K562 (cell line): ENCODE measurements around the gene RAB26. TPM values are rescaled to one million over a fixed set of nuclear protein-coding genes. Genes with fewer than 3 reads are reported as not detected.

Source experiments
- BCLAF1 ChIP-seq, 2 experiments: fragments of 450-650 bp in 1 of 2; IDR thresholded peaks; 2 replicates each; pipeline ENCODE4 v1.6.1; 2011 to 2017; ENCODE audit warnings: low read depth in 2 of 2, antibody characterized with exemption in 1 of 2, borderline replicate concordance in 1 of 2, low read length in 1 of 2, mild to moderate bottlenecking in 1 of 2, mixed read lengths in 1 of 2; ENCODE audit not compliant: control insufficient read depth in 1 of 2
- BRD4 ChIP-seq: fragments of 200-600 bp; sonication (generic); IDR thresholded peaks from 2 replicates; pipeline ENCODE4 v1.6.1; 2017; ENCODE audit warnings: inconsistent platforms
- DEAF1 ChIP-seq: fragments of 450-650 bp; formaldehyde crosslinking; IDR thresholded peaks from 2 replicates; pipeline ENCODE4 v1.4.0; 2020; ENCODE audit warnings: mild to moderate bottlenecking, moderate library complexity
- ELK3 ChIP-seq: fragments of 450-650 bp; formaldehyde crosslinking; IDR thresholded peaks from 2 replicates; pipeline ENCODE4 v1.4.0; 2020; ENCODE audit warnings: mild to moderate bottlenecking
- OTX1 ChIP-seq: fragments of 450-650 bp; formaldehyde crosslinking; IDR thresholded peaks from 2 replicates; pipeline ENCODE4 v1.4.0; 2022; ENCODE audit warnings: mild to moderate bottlenecking
- POLR2A ChIP-seq: fragments of 450-650 bp; conservative IDR thresholded peaks from 2 replicates; pipeline ENCODE4 v1.6.1; 2016
- ZC3H11A ChIP-seq: IDR thresholded peaks from 2 replicates; pipeline ENCODE4 v1.6.1; 2012; ENCODE audit warnings: low read depth, low read length, improper control_type of control experiment
- ZNF175 ChIP-seq: fragments of 200-800 bp; sonication (Bioruptor generic); IDR thresholded peaks from 2 replicates; pipeline ENCODE4 v1.6.1; 2016; ENCODE audit warnings: low read depth, mild to moderate bottlenecking, missing genetic modification characterization, missing compliant biosample characterization
- ZNF436 ChIP-seq: fragments of 250-450, 450-650 bp; sonication (Bioruptor Pico); formaldehyde crosslinking; IDR thresholded peaks from 2 replicates; pipeline ENCODE4 v1.7.0; 2020; ENCODE audit warnings: mild to moderate bottlenecking
- polyA plus RNA-seq, 8 experiments: library from polyadenylated mRNA; depleted of rRNA in 4 of 8; stranded (reverse) in 5 of 8; unstranded in 3 of 8; fragments of >200 nt; fragmentation: Nextera tagmentation in 2 of 8; fragmentation: Illumina TruSeq in 1 of 8; extraction: Ambion mirVana in 2 of 8; extraction: Trizol in 1 of 8; gene quantifications; 2 replicates each; pipeline versions ENCODE4 v1.2.1 to v1.2.3, GENCODE V29; 2011 to 2014; ENCODE audit warnings: inconsistent platforms in 1 of 8, missing spikeins in 1 of 8
- total RNA-seq, 7 experiments: library from RNA; depleted of rRNA in 6 of 7; stranded (reverse); fragments of >200 nt in 6 of 7; fragmentation: Illumina TruSeq in 2 of 7; extraction: Trizol in 2 of 7; gene quantifications; 2 replicates each; pipeline versions ENCODE4 v1.2.1 to v1.2.3, GENCODE V29; 2011 to 2021; ENCODE audit warnings: low replicate concordance in 1 of 7
- TF ChIP-seq, protein P1 (sequence below): IDR thresholded peaks from 2 replicates; pipeline ENCODE4 v1.6.1; 2014; ENCODE audit warnings: antibody characterized with exemption

RAB26 gene
- total and polyA plus RNA-seq, 9 of the 15 experiments (the other 6 are each of a cell fraction or from before 2014, with no cell fraction given) = 0.25 to 6.1 (median 2.1) TPM

GRCh38 chr16:2152695-2153506, 4.5 kb downstream of the RAB26 start (continued):
- TF ChIP-seq BCLAF1 (IDR thresholded peaks at IDR 0.05; ENCODE audit: borderline replicate concordance in 1 of 2, control insufficient read depth in 1 of 2, low read depth in 2 of 2, low read length in 1 of 2) = no peak
- no peak for TF ChIP-seq ZNF175 (CRISPR knock-in tag)
- no peak for TF ChIP-seq BRD4
- no peak for TF ChIP-seq ZNF436 (CRISPR knock-in tag)
- peak; percentile 79 for TF ChIP-seq POLR2A
- TF ChIP-seq OTX1 (CRISPR knock-in tag) = no peak
- no peak for TF ChIP-seq ZC3H11A
- no peak for TF ChIP-seq DEAF1 (CRISPR knock-in tag)
- TF ChIP-seq ELK3 = no peak
- TF ChIP-seq, protein P1, sequence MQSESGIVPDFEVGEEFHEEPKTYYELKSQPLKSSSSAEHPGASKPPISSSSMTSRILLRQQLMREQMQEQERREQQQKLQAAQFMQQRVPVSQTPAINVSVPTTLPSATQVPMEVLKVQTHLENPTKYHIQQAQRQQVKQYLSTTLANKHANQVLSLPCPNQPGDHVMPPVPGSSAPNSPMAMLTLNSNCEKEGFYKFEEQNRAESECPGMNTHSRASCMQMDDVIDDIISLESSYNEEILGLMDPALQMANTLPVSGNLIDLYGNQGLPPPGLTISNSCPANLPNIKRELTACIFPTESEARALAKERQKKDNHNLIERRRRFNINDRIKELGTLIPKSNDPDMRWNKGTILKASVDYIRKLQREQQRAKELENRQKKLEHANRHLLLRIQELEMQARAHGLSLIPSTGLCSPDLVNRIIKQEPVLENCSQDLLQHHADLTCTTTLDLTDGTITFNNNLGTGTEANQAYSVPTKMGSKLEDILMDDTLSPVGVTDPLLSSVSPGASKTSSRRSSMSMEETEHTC = no peak
